Measurements from ENCODE around the gene RYR2. TPM values are rescaled to one million over a fixed set of nuclear protein-coding genes. Genes with fewer than 3 reads are reported as not detected.
"Not testable (repeated sequence)": the region's sequence is repeated elsewhere in the genome, so short reads cannot be mapped to it uniquely, and the experiment has no call there.

RYR2 gene
- total RNA-seq, 4 donors from 2014 or later: 0.88 to 8.4 (median 5.5) TPM

DNA sequence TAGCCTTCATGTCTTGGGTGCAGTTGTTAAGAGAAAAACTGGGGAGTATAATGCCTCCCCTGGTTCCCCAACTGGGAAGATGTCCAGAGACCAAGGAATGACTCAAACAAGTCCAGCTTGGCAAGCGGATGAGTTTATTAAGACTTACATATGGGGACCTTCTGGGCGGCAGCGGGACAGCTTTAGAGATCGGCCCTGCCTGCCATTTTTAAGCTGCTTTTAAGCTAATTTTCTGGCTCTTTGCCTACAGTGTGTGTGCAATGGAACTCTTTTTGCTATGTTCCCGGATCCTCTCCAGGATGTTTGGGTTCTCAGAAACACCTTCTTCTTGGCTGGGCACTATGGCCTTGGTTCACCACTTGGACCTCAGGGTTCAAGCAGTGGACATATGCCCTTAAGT lies 99.5 kb downstream of the RYR2 start:
- Histone ChIP-seq H3K4me3 (no peak overlapping the region), H3K27me3 (no peaks in the 10 kb centered on the region), H3K27ac (peak overlapping the region; percentile 33 to 36), H3K4me1 (no peaks in the 10 kb centered on the region), H3K36me3 (no peaks in the 10 kb centered on the region), H3K9me3 (no peaks in the 10 kb centered on the region)
- TF ChIP-seq, protein P1, sequence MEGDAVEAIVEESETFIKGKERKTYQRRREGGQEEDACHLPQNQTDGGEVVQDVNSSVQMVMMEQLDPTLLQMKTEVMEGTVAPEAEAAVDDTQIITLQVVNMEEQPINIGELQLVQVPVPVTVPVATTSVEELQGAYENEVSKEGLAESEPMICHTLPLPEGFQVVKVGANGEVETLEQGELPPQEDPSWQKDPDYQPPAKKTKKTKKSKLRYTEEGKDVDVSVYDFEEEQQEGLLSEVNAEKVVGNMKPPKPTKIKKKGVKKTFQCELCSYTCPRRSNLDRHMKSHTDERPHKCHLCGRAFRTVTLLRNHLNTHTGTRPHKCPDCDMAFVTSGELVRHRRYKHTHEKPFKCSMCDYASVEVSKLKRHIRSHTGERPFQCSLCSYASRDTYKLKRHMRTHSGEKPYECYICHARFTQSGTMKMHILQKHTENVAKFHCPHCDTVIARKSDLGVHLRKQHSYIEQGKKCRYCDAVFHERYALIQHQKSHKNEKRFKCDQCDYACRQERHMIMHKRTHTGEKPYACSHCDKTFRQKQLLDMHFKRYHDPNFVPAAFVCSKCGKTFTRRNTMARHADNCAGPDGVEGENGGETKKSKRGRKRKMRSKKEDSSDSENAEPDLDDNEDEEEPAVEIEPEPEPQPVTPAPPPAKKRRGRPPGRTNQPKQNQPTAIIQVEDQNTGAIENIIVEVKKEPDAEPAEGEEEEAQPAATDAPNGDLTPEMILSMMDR (IDR thresholded peaks at IDR 0.05): no peak
- TF ChIP-seq POLR2A (IDR thresholded peaks at IDR 0.05): no peak
- intact Hi-C loops (cut with DNase I; ENCODE audit: low total_unique reads): no loop called here
- DNase-seq: no peak

DNA sequence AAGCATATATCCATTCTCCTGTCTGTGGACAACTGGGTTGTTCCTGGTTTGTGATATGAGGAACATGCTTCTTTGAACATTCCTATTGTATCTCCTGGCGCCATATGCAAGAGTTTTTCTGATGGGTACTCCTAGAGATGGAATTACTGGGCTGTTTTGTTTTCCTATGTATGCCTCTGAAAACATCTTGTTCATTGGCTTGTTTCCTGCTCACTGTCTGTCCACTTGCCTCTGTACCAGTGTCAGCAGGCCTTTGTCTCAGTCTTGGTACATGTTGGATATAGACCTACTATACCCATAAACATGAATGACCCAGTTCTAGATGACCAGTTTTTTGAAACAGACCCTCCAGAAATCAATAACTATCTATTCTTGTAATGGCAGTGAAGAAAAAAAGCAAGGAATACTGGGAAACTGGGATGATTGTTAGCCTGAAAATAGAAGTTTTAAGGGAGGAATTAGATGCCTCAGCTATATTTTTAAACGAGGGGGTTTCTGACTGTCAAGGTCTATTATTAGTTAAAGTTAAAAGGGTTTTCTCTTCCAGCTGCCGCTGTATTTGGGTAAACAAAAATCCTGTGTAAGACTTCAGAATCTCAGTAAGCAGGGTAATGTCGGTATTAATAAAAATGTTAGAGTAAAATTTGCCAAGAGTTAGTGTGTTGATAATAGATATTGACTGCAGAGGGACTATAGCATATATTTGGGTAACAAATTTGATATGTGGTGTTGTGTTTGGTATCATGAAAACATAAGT lies 103.6 kb downstream of the RYR2 start:
- no peak overlapping the region for H3K4me3 ChIP-seq
- no peak for TF ChIP-seq POLR2A (IDR thresholded peaks at IDR 0.05)
- TF ChIP-seq, protein P1 (IDR thresholded peaks at IDR 0.05): no peak
- no peaks in the 10 kb centered on the region for H3K27me3 ChIP-seq
- H3K9me3 ChIP-seq: no peaks in the 10 kb centered on the region
- H3K27ac ChIP-seq: peak overlapping the region; percentile 26 to 45
- intact Hi-C loops (cut with DNase I; ENCODE audit: low total_unique reads): no loop called here
- DNase-seq: no peak
- H3K36me3 ChIP-seq: no peaks in the 10 kb centered on the region
- H3K4me1 ChIP-seq: no peaks in the 10 kb centered on the region

GRCh38 chr1:237146241-237146640 lies 104.3 kb downstream of the RYR2 start:
- H3K27ac ChIP-seq: peak overlapping the region; percentile 26 to 45
- DNase-seq: peak in 1 of 2 donors; percentile 17
- intact Hi-C loops (cut with DNase I; ENCODE audit: low total_unique reads): no loop called here
- H3K27me3 ChIP-seq: no peaks in the 10 kb centered on the region
- H3K4me3 ChIP-seq: no peak overlapping the region
- H3K4me1 ChIP-seq: no peaks in the 10 kb centered on the region
- no peaks in the 10 kb centered on the region for H3K9me3 ChIP-seq
- no peak for TF ChIP-seq POLR2A (IDR thresholded peaks at IDR 0.05)
- TF ChIP-seq, protein P1 (IDR thresholded peaks at IDR 0.05): no peak
- H3K36me3 ChIP-seq: no peaks in the 10 kb centered on the region

- DNase-seq: no peak
- no peaks in the 10 kb centered on the region for H3K36me3 ChIP-seq
- intact Hi-C loops (cut with DNase I; ENCODE audit: low total_unique reads): no loop called here
- H3K27me3 ChIP-seq: no peaks in the 10 kb centered on the region
- H3K9me3 ChIP-seq: no peaks in the 10 kb centered on the region
- no peaks in the 10 kb centered on the region for H3K4me1 ChIP-seq
- H3K4me3 ChIP-seq: no peak overlapping the region
- no peak overlapping the region for H3K27ac ChIP-seq
- TF ChIP-seq, protein P1 (IDR thresholded peaks at IDR 0.05): no peak
- TF ChIP-seq POLR2A (IDR thresholded peaks at IDR 0.05): no peak
Observed at GRCh38 chr1:237149857-237150256, 107.9 kb downstream of the RYR2 start.

DNA sequence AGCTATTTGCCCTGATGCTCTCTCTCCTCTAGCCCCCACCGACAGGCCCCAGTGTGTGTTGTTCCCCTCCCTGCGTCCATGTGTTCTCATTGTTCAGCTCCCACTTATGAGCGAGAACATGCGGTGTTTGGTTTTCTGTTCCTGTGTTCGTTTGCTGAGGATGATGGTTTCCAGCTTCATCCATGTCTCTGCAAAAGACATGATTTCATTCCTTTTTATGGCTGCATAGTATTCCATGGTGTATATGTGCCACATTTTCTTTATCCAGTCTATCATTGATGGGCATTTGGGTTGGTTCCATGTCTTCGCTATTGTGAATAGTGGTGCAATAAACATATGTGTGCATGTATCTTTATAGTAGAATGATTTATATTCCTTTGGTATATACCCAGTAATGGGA lies 110.0 kb downstream of the RYR2 start:
- intact Hi-C loops (cut with DNase I; ENCODE audit: low total_unique reads); H3K27ac ChIP-seq; H3K36me3 ChIP-seq; H3K4me3 ChIP-seq; H3K9me3 ChIP-seq; H3K4me1 ChIP-seq; DNase-seq; H3K27me3 ChIP-seq: not testable (repeated sequence)
